Activated CD4-positive, alpha-beta T cell treated with anti-CD3 and anti-CD28 coated beads, Interleukin-2, amount 50 U/mL, for 4 hours (primary cell): ENCODE results near the gene TRMT1L.
A peak's percentile ranks its signal among the peaks of the same experiment; 100 is the strongest.
"Not testable (repeated sequence)": the region's sequence is repeated elsewhere in the genome, so short reads cannot be mapped to it uniquely, and the experiment has no call there.

Experiments used
- DNase-seq, 2 experiments: peaks; one replicate each; pipeline ENCODE4 v3.0.0-alpha.2; 2020

Gene TRMT1L

GRCh38 chr1:185156854-185157598, at the start of gene TRMT1L, which contains the start of gene SWT1:
Gene TRMT1L (minus strand): TSS chr1:185156953. CDS start chr1:185156712, 241 bp downstream.
Gene SWT1 (plus strand): TSS chr1:185157167. CDS start chr1:185160842, 3,675 bp downstream.
- DNase-seq: peak; percentile 98 to 99

- DNase-seq: no peak
Observed at GRCh38 chr1:185200889-185201288, 44.1 kb upstream of the TRMT1L start.

GRCh38 chr1:185198712-185199111, 42.0 kb upstream of the TRMT1L start:
- DNase-seq: not testable (repeated sequence)

GRCh38 chr1:185193756-185194155, 37.0 kb upstream of the TRMT1L start:
- DNase-seq: no peak

GRCh38 chr1:185170291-185170848, 13.6 kb upstream of the TRMT1L start:
- DNase-seq: no peak

GRCh38 chr1:185166106-185166505, 9.4 kb upstream of the TRMT1L start:
- no peak for DNase-seq

- no peak for DNase-seq
Observed at GRCh38 chr1:185162491-185162890, 5.7 kb upstream of the TRMT1L start.

GRCh38 chr1:185159966-185160365, 3.2 kb upstream of the TRMT1L start:
- DNase-seq: no peak

- no peak for DNase-seq
Observed at GRCh38 chr1:185158800-185159199, 2.0 kb upstream of the TRMT1L start.

GRCh38 chr1:185157599-185158412, 1.1 kb upstream of the TRMT1L start:
- DNase-seq: no peak

- DNase-seq: no peak
Observed at GRCh38 chr1:185156288-185156853, 382 bp downstream of the TRMT1L start.

GRCh38 chr1:185155600-185156287, 1.0 kb downstream of the TRMT1L start:
- DNase-seq: no peak

- no peak for DNase-seq
Observed at GRCh38 chr1:185154912-185155513, 1.7 kb downstream of the TRMT1L start.

- no peak for DNase-seq
Observed at GRCh38 chr1:185152187-185152767, 4.5 kb downstream of the TRMT1L start.

- DNase-seq: no peak
Observed at GRCh38 chr1:185151215-185151614, 5.5 kb downstream of the TRMT1L start.

GRCh38 chr1:185144233-185144632, 12.5 kb downstream of the TRMT1L start:
- DNase-seq: no peak

- DNase-seq: no peak
Observed at GRCh38 chr1:185139246-185139645, 17.5 kb downstream of the TRMT1L start.

- DNase-seq: no peak
Observed at GRCh38 chr1:185137896-185138545, 18.7 kb downstream of the TRMT1L start.

- no peak for DNase-seq
Observed at GRCh38 chr1:185132534-185132933, 24.2 kb downstream of the TRMT1L start.

GRCh38 chr1:185129708-185130107, 27.0 kb downstream of the TRMT1L start:
- DNase-seq: no peak

- DNase-seq: no peak
Observed at GRCh38 chr1:185112356-185112755, 44.4 kb downstream of the TRMT1L start.
